Activated gamma-delta T cell treated with Interleukin-2 at 50 U/mL for 16 hours (primary cell): ENCODE results near the gene B4GALT6.

Experiments
- DNase-seq: peaks from one replicate; pipeline ENCODE4 v3.0.0-alpha.2; 2020

B4GALT6 gene

DNA sequence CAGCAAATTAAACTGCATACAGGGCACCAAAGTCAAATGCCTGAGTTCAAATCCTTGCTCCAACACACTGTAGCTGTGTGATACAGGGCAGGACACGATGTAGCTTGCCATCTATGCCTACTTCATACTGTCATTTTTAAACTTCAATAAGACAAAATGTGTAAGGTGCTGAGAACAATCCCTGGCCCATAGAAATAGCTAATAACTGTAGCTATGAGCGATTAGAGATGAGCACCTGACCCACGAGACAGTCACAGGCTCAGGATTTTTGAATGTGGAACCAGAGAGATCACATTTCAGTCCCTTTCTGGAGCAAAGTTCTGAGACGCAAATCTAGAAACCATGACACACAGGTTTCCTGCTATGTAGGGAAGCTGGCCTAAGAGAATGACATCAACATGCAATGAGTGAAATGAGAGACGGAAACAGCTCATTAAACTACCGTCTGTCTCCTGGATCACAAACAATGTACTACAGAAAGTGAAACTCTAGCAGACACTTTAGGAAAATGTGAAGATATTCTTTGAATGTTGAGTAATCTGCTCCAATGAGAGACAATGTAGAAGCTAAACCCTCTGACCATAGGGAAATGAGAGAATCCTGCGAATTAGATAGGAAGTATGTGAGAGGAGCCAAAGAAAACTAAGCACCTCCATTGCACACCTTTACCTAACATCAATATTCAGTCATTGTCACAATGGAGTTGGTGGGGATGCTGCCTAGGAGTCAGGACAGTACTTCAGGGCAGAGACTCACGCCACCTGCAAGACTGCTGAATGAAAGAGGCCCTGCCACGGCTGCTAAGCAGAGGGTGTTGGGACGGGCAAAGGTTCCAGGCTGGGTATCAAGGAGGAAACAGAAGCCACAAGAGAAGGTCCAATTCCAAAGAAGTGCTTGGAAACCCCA, 25.5 kb downstream of the B4GALT6 start:
- no peak for DNase-seq

DNA sequence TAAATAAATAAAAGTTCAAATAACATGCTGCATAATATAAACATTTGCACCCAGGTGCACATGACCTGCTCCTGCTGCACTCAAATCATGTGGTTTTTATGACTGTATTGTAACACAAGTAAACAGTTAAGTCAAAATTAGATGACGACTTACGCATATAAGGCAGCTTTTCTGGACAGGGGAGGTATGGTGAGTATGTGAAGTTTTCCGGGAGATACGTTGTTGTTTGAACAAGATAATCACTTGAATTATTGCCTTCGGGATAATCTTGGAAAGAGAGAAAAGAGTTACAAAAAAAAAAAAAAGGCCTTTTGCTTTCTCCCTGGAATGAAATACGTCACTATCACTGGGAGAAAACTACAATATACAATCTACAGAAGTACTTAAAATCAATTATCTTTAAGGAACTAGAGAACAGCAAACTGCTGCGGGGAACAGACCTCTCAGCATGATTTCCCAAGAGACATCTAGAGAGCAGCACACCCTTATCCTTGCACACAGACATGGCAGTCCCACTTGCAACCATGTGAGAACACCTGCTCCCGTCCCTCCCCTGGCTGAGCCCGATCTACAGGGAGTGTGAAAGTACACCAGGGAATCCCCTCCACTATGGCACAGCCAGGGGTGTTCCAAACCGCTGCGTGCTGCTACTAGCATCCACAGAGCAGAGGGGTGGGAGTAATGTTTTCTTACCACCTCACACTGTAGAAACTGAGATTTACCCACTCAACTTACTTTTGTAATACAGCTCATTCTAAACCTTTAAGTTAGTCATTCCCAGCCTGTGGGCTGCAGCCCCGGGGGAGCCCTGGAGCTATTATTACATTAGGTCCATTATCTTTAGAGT, 26.3 kb downstream of the B4GALT6 start:
- DNase-seq, result no peak

DNA sequence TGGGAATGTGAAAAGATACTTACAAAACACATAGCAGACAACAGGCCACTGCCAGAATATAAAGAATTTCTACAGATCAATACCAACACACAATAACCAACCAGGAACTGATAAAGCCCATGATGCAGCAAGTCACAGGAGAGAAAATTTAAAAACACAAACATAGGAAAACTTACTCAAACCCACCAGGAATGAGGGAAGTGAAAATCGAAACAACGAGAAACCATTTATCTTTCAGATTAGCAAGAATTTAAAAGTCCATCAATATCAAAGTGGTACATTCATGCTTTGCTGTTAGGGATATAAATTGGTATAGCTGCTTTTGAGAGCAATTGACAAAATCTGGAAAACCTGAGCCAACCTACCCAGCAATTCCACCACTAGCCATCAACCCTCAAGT, 27.6 kb downstream of the B4GALT6 start:
- no peak for DNase-seq

DNA sequence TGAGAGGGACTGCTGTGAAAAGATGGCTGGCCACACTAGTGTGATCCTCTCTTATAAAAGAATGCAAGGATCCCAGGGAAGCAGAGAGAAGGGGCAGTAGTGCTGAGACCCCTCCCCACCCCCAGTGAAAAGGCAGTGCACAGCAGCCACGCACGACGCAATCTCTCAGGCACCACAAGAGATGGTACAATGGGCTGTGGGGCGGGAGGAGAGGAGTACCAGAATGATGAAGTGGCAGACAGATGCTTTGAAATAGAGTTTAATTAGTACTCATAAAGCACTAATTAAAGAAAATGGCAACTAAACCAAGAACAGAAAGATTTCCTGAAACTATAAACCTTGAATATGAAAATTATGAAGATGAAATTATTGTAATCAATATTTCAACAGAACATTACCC, 29.0 kb downstream of the B4GALT6 start:
- DNase-seq, result no peak

DNA sequence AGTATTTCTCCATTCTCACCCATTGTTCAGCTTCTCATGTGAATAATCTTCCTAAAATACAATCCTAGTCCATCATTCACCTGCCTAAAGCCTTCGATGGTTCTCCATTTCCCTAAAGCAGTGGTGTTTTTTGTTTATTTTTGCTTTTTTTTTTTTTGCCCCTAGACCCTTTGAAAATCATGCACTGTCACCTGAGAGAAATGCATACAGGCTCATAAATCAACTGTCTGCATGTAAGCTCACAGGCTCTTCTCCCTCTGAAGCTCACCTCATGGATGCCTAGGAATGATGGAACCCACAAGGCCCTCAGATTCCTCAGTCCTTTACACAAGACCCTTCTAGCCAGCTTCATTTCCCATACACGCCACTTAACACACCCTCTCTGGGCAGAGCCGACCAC, 31.5 kb downstream of the B4GALT6 start:
- no peak for DNase-seq

DNA sequence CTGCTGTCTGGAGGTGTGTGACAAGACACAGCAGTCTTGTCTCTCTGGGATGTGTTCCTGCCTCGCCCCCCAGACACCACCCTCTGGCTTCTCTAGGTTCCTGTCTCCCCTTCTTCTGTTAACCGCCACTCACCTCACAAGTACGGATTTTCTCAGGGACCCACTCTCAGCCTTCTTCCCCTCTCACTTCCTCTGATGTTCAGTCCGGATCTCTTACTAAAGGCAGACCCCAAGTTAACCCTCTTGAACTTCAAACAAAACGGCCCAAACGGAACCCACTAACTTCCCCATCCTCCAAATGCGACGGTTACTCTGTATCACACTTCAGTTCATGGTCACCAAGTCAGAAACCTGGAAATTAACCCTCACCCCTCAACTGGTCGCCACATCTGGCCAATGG, 32.0 kb downstream of the B4GALT6 start:
- no peak for DNase-seq

DNA sequence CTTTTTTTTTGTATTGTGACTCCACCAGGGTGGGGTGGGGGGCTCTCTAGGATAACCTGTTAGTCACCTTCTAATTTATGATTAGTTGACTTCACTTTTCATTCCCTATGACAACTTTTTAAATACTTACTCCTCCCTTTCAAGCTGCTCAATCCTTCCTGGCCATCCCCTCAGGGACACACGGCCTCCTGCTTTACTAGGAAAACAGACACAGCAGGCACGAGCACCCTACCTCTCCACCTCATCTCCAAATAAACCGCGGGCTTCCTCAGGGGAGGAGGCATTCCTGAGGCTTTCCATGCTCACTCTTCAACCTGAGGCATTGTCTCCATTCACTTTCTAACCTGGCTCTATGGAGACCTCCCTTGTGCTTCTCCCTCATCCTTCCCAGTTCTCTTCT, 33.0 kb downstream of the B4GALT6 start:
- no peak for DNase-seq

DNA sequence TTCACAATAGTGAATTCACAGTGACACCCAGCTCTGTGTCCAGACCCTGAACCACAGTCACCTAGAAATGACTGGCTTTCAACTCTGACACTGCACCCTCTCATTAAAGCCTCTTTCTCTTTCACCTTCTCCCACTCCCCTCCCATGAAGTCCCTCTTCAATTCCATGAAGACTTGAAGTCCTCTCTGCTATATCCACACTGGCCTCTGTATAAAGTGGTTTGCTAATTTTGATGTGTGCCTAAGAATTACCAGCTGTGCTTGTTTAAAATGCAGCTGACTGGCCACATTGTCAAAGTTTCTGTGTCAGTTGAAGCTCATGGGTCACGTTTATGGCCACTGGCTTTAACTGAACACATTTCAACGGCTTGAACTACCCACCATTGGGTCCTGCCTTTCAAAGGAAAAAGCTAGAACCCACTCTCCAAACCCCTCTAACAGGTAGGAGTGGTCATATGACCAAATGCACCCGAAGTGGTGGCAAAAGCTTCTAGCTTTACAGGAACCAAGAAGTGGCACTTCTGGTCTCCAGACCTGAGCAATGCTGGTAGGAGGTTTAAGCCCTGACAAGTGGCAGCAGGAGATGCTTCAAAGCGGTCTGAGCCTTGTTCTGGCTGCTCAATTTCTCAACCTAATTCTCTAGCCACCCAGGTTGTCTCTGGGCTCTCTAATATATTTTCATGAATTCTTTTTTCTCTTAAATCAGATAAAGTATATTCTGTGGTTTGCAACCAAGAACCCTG, 34.2 kb downstream of the B4GALT6 start:
- DNase-seq, result no peak

DNA sequence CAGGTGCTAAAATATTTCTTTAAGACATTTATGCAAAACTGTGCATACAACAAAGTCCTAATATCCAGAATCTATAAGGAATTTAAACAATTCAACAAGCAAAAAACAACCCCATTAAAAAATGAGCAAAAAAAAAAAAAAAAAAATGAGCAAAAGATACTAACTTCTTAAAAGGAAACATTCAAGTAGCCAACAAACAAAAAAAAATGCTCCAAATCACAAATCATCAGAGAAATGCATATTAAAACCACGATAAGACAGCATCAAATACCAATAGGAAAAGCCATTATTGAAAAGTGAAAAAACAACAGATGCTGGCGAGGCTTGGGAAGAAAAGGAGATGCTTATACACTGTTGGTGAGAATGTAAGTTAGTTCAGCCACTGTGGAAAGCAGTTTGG, 34.9 kb downstream of the B4GALT6 start:
- DNase-seq, result no peak

DNA sequence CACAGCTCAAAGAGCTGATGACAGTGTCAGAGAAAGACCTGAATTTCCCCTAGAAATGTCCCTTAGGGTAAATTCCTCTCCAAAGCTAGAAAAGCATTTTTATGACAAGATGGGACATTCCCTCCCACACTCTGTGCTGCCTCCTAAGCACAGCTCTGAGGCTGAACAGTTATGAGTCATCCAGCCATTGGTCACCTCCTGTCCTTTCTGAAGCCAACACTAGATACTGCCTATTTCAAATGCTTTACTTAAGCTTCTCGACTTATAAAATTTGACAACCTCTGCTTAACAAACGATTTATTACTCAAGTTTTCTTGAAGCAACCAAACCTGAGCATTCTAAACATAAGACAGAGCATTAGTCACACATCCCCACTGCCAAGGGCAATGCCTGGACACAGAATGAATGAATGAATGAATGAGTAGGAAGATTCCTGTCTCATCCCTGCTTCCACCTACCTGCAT, 35.4 kb downstream of the B4GALT6 start:
- DNase-seq, result no peak

DNA sequence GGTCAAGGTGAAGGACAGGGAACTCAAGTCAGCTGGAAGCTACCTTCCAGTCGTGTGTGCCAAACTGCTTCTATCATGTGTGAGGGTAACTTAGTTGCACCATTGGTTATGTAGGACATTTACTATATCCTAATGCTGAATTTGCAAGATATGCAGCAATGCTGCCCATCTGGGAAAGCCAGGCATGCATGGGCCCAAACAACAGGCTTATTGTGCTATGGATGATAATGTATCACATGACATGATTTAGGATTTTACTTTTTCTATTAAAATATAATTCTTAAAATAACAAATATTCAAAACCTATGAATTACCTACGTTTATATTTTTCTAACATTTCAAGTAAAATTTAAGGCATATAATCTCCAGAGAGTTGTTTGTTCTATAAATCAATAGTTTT, 35.9 kb downstream of the B4GALT6 start:
- no peak for DNase-seq

DNA sequence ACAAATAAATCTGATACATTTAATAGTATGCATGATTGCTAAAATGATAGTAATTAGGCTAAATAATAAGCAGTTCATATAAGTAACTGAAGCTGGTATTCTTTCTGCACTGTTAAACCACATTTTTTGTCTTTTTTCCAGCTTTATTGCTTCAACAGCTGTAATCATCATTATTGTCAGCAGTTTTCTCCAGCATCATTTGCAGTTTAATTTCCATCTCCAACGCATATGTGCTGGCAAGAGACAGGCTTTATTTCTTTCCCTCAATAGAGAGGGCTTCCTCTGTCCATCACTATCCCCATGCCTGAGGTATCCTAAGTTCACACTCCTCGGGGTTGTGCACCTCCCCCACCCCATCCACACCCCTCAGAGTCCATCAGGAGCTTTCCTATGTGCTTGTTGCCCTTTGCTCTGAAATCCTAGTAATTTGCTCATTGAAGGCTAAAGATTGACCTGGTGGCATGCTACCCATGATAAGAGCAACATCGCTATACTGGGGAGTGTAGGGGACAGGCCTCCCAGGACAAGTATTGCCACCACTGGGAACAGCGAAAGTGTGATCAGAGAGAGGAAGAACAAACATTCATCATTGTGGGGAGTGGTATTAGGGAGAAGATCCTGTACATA, 37.1 kb downstream of the B4GALT6 start:
- no peak for DNase-seq

DNA sequence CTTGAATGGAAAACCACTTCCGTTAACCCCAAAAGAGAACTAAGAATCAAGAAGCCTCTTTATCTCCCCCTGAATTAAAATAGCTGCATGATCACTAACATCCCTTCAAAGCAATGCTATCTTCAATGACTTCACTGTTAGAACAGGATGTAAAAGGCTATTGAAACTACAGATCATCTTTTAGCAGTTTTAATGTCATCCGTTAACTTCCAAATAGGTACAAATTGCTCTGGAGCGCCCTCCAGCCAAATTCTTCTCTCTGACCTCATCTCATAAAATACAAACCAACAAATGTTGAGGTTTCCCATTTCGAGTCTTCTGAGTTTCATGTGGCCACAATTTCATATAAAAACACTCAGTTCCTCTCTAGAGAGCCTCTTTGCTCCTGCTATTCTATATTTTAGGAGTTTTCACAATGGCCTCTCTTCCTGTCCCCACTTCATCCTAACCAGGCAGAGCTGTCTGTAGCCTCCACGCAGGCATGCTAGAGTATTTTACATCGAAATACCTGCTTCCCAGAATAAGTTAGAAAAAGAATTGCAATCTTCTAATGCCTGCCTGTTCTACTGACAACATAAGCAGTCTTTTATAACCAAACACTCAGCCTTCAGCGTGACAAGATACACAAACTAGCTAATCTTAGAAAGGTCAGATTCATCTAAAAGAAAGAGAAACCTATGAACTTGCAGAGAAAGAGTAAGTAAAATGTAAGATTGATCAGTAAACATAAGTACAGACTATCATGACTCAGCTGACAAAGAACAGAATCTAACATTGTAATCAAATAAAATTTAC, 37.9 kb downstream of the B4GALT6 start:
- no peak for DNase-seq

DNA sequence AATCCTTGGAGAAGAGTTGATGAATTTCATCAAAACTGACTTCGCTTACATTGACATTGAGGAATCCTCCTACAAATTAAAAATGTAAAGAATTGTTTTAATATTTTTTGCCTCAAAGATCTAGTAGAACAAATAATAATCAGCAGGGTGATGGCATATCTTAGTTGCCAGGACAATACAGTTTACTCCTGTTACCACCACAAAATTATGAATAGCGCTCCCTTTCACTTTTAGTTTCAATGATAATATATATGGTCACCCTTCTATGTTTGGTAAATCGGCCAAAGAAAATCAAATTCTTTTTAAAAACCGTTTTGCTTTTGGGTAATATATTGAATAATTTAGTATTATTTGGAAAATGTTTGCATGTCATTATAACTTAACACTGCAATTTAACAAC, 39.0 kb downstream of the B4GALT6 start:
- DNase-seq, result no peak

DNA sequence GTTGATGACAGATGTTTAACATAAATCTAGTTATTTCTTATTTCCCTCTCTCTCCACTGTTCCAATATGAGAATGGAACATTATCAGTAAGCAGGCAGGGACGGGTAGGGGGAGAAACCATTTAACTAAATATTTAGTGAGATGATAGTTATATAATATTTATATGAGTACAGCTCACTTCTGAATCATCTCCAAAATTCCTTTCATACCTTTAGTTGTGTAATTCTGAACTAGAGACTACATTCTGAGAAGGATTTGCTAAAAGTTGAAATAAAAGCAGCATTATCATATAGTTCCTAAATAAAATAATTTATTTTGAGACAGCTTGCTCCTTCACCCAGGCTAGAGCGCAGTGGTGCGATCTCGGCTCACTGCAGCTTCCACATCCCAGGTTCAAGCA, 41.4 kb downstream of the B4GALT6 start:
- no peak for DNase-seq

DNA sequence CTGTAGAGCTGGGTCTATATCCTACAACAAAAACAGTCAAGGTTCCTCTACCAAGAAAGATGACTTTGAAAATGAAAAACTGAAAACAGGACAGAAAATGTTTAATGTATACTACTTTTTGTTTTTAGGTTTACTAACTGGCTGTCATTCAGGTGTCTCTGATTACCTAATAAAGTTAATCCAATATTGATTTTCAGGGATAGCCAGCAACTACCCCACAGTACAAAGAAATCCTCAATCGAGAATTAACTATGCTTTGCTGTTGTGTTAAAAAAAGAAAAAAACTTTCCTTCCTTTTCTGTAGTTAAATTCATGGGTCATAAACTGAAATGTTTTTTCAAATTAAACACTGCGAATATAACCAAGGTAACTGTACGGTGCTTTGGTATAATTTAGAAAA, 46.9 kb downstream of the B4GALT6 start:
- DNase-seq, result no peak

DNA sequence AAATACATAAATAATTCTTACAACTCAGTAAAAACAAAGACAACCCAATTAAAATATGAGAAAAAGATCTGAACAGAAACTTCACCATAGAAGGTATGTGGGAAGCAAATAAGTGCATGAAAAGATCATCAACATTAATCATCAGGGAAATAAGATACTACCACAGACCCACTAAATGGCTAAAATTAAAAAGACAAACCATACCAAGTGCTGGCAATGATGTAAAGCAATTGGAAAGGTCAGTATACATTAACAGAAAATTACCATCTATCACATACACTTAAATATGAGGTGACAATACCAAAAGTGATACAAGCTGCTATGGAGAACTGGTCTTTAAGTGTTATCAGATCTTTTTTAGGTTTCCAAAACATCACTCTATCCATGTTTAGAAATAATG, 48.0 kb downstream of the B4GALT6 start:
- no peak for DNase-seq

DNA sequence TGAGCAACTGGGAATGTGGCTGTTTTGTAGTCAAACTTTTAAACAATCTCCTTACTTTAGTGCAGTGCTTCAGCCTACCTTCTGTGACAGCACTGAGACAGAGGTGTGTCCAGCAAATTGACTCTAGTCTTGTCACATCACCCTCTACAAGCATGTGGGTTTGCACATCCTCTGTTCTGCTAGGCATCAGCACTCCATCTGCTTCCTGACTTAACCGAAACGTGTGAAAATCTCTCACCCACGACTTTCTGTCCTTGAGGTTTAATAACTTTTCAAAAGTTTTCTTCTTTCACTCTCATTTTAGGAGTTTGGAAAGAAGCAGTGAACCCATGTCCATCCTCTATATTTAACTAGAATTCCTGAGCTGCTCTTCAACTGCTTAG, 50.1 kb downstream of the B4GALT6 start:
- no peak for DNase-seq

DNA sequence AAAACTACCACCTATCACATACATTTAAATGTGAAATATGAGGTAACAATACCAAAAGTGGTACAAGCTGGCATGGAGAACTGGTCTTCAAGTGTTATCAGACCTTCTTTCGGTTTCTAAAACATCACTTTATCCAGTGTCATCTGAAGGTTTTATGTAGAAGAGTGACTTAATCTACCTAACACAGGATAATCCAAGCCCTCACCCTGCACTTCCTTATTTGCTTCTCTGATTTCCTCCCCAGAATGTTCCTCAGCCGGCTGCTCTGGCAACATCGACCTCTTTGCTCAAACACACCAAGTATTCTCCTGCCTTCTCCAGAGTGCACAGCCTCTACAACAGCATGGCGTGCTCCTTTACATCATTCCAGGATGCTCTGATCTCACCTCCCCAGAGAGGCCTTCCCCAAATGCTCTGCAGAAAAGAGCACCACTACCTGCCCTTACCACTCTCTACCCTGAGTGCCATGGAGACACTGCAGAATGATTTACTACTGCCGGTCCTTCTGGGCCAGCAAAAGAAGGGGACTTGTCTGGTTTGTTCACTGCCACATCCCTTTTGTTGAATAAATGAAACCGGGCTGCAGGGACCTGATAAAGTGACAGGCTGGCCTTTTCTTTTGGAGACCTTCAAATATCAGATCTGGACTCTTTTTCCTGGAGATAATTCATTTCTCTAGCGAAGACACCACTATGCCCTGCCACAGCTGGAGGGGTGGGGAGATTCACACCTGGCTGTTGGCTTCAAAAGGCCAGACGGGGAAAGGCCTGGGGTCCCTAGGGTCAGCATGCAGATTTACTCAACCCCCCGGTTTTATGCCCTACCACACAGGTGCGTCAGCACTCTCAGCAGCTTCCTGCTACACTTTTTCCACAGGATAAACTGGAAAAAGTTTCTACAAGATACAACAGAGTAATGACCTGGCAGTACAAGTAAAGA, 50.7 kb downstream of the B4GALT6 start:
- DNase-seq, result no peak

DNA sequence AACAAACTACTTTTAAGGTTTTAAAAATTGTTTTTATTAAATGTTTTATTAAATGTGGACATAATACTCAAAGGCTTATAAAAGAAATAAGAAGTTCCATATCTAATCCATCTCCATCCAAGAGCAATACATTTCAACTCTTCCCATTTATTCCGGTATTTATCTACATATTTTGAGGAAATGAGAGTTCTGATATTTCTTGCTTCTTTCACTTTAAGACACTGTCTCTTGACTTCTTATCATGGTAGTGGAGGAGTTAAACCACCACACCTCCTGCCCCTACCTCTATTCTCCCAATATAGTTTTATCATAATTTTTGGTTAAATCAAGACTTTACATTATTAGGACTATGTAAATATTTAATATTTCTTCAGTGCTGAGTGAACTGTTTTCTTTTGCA, 52.0 kb downstream of the B4GALT6 start:
- DNase-seq, result no peak

DNA sequence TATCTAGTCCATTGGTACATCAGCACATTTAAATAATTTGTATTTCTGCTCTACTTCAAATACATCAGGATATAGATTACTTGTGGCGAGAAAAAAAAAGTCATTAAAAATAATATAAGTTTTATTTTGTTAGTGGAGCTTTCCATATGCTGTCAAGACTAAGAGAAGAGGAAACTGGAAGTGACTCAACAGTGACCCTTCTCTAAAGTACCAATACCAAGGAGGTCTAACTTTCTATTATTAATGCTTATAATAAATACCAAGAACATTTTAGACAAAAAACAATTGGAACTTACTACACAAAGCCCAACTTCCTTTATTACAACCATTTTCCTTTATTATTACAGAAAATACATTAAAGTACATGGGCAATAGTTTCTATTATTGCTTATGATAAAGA, 52.9 kb downstream of the B4GALT6 start:
- DNase-seq, result no peak
